HepG2 (cell line): ENCODE results near the gene CENPB. TPM values are rescaled to one million over a fixed set of nuclear protein-coding genes. Genes with fewer than 3 reads are reported as not detected.
A peak's percentile ranks its signal among the peaks of the same experiment; 100 is the strongest.
"Not testable (repeated sequence)": the region's sequence is repeated elsewhere in the genome, so short reads cannot be mapped to it uniquely, and the experiment has no call there.

Experiments
- ATAC-seq: fragments of 200-7000 bp; cut with Tn5 transposase; 3 replicates; pipeline ENCODE4 v1.9.1; 2020; ENCODE audit warnings: mild to moderate bottlenecking, moderate library complexity
- BruUV-seq: library from RNA; stranded (reverse); fragments of 400-500 nt; replicated peaks from 2 replicates; lab custom pipeline; 2021; lab: Mats Ljungman, UMichigan
- CTCF ChIA-PET: fragments of 300-600 bp; formaldehyde crosslinking; extraction: SDS; loops from one replicate; lab custom pipeline; 2021; ENCODE audit warnings: low total read pairs, inconsistent platforms, low intra/inter-chr PET ratio; lab: Yijun Ruan, JAX
- POLR2A ChIA-PET: fragments of 350-600 bp; sonication (Branson Sonifier 250); formaldehyde crosslinking; loops from one replicate; lab custom pipeline; 2020; ENCODE audit warnings: antibody characterized with exemption, inconsistent platforms; lab: Yijun Ruan, JAX
- DNase-seq: peaks from one replicate; pipeline ENCODE4 v3.0.0-alpha.2; 2015; ENCODE audit warnings: low spot score
- FAIRE-seq: peaks from 3 replicates; lab custom pipeline; 2011; peaks lifted over from hg19 to GRCh38; lab: Jason Lieb, UNC
- H2AFZ ChIP-seq: one replicate; pipeline ENCODE4 v1.6.1; 2011; ENCODE audit warnings: low read length, inconsistent platforms
- H3K27ac ChIP-seq: fragments of 300-600 bp; 3 replicates; pipeline ENCODE4 v1.8.0; 2011; ENCODE audit warnings: mixed run types, mild to moderate bottlenecking, mixed read lengths, low read length, inconsistent platforms; ENCODE audit not compliant: insufficient read depth; ENCODE audit errors: extremely low read length
- H3K27me3 ChIP-seq, 2 experiments: fragments of 200-600 bp in 1 of 2; 2 replicates in 1 of 2; 3 replicates in 1 of 2; pipeline versions ENCODE4 v1.6.0 to v1.8.0; 2011; ENCODE audit warnings: low read length in 2 of 2, mild to moderate bottlenecking in 2 of 2, moderate library complexity in 2 of 2, inconsistent platforms in 1 of 2; ENCODE audit not compliant: insufficient read depth in 2 of 2, control insufficient read depth in 1 of 2
- H3K36me3 ChIP-seq, 2 experiments: fragments of 200-600 bp in 1 of 2; replicated peaks in 1 of 2; 2 replicates in 1 of 2; 3 replicates in 1 of 2; pipeline versions ENCODE4 v1.5.1 to v1.8.0; 2011; ENCODE audit warnings: low read length in 2 of 2, inconsistent platforms in 1 of 2; ENCODE audit not compliant: insufficient read depth in 2 of 2, control insufficient read depth in 1 of 2
- H3K4me1 ChIP-seq: 2 replicates; pipeline ENCODE4 v1.5.1; 2012; ENCODE audit warnings: low read length, inconsistent platforms; ENCODE audit not compliant: insufficient read depth
- H3K4me2 ChIP-seq: 2 replicates; pipeline ENCODE4 v1.6.0; 2011; ENCODE audit warnings: low read depth, low read length, inconsistent platforms
- H3K4me3 ChIP-seq, 3 experiments: fragments of 200-600 bp in 1 of 3; sonication (generic), shearing (Covaris generic) in 1 of 3; replicated peaks in 1 of 3; 2 replicates each; pipeline ENCODE4 v1.5.1; 2011 to 2016; ENCODE audit warnings: low read length in 3 of 3, inconsistent platforms in 2 of 3, low read depth in 2 of 3, mild to moderate bottlenecking in 2 of 3, control low read depth in 1 of 3, mixed read lengths in 1 of 3; ENCODE audit not compliant: insufficient read depth in 1 of 3
- H3K79me2 ChIP-seq: one replicate; pipeline ENCODE4 v1.6.1; 2011; ENCODE audit warnings: low read length, inconsistent platforms; ENCODE audit not compliant: insufficient read depth
- H3K9ac ChIP-seq: 2 replicates; pipeline ENCODE4 v1.6.0; 2011; ENCODE audit warnings: mild to moderate bottlenecking, low read depth, low read length, inconsistent platforms; ENCODE audit not compliant: insufficient read depth
- H3K9me3 ChIP-seq: 2 replicates; pipeline ENCODE4 v1.5.1; 2012; ENCODE audit warnings: mild to moderate bottlenecking, low read length
- H4K20me1 ChIP-seq: 2 replicates; pipeline ENCODE4 v1.6.0; 2011; ENCODE audit warnings: inconsistent platforms, mild to moderate bottlenecking, low read length, moderate library complexity; ENCODE audit not compliant: insufficient read depth
- ADNP ChIP-seq: sonication (generic); formaldehyde crosslinking; IDR thresholded peaks from 2 replicates; pipeline ENCODE4 v1.4.0; 2020; ENCODE audit warnings: missing genetic modification reagents
- ARID2 ChIP-seq: sonication (generic); formaldehyde crosslinking; IDR thresholded peaks from 2 replicates; pipeline ENCODE4 v1.8.1; 2022; ENCODE audit warnings: mild to moderate bottlenecking, missing genetic modification reagents, borderline replicate concordance
- CEBPG ChIP-seq: IDR thresholded peaks from 2 replicates; pipeline ENCODE4 v1.6.1; 2016
- E2F5 ChIP-seq: sonication (generic); formaldehyde crosslinking; conservative IDR thresholded peaks from 2 replicates; pipeline ENCODE4 v1.4.0; 2020; ENCODE audit warnings: missing genetic modification reagents
- KMT2A ChIP-seq: sonication (generic); formaldehyde crosslinking; IDR thresholded peaks from 2 replicates; pipeline ENCODE4 v1.4.0; 2020; ENCODE audit warnings: missing genetic modification reagents
- NR2F6 ChIP-seq, 2 experiments: IDR thresholded peaks; 2 replicates each; pipeline ENCODE4 v1.6.1; 2016; ENCODE audit warnings: antibody characterized with exemption in 1 of 2, mild to moderate bottlenecking in 1 of 2
- PAWR ChIP-seq: sonication (generic); formaldehyde crosslinking; IDR thresholded peaks from 2 replicates; pipeline ENCODE4 v1.4.0; 2020; ENCODE audit warnings: missing genetic modification reagents, mild to moderate bottlenecking, borderline replicate concordance
- PAX8 ChIP-seq: sonication (generic); formaldehyde crosslinking; IDR thresholded peaks from 2 replicates; pipeline ENCODE4 v1.8.0; 2022; ENCODE audit warnings: mild to moderate bottlenecking, missing genetic modification reagents, borderline replicate concordance
- RCOR2 ChIP-seq: IDR thresholded peaks from 2 replicates; pipeline ENCODE4 v1.6.1; 2016; ENCODE audit warnings: missing biosample characterization, missing genetic modification reagents
- TBP ChIP-seq: sonication (generic); formaldehyde crosslinking; IDR thresholded peaks from 2 replicates; pipeline ENCODE4 v1.5.0; 2020; ENCODE audit warnings: missing genetic modification reagents
- WIZ ChIP-seq: sonication (generic); formaldehyde crosslinking; IDR thresholded peaks from 2 replicates; pipeline ENCODE4 v1.5.1; 2020; ENCODE audit warnings: mild to moderate bottlenecking, missing genetic modification reagents
- ZNF460 ChIP-seq: sonication (generic); formaldehyde crosslinking; IDR thresholded peaks from 2 replicates; pipeline ENCODE4 v1.5.1; 2020; ENCODE audit warnings: missing genetic modification reagents, mild to moderate bottlenecking, borderline replicate concordance
- ZNF468 ChIP-seq: sonication (generic); formaldehyde crosslinking; IDR thresholded peaks from 2 replicates; pipeline ENCODE4 v1.8.0; 2022; ENCODE audit warnings: mild to moderate bottlenecking, moderate library complexity, missing genetic modification reagents
- ZNF557 ChIP-seq: sonication (generic); formaldehyde crosslinking; IDR thresholded peaks from 2 replicates; pipeline ENCODE4 v1.4.0; 2020; ENCODE audit warnings: missing genetic modification reagents
- ZNF562 ChIP-seq: sonication (generic); formaldehyde crosslinking; IDR thresholded peaks from 2 replicates; pipeline ENCODE4 v1.8.0; 2022; ENCODE audit warnings: missing genetic modification reagents, borderline replicate concordance
- ZNF644 ChIP-seq: IDR thresholded peaks from 2 replicates; pipeline ENCODE4 v1.6.1; 2016; ENCODE audit warnings: low read depth
- ZNF883 ChIP-seq: sonication (generic); formaldehyde crosslinking; IDR thresholded peaks from 2 replicates; pipeline ENCODE4 v1.5.1; 2020; ENCODE audit warnings: mild to moderate bottlenecking, missing genetic modification reagents; ENCODE audit errors: not compliant biosample characterization
- WGBS: methylation state at CpG from one replicate; pipeline ENCODE4 v1.1.6; 2017; ENCODE audit warnings: low lambda C conversion rate; 5-methylcytosine and 5-hydroxymethylcytosine counted together
- in situ Hi-C: cut with HindIII; loops from 2 replicates; pipeline ENCODE4 v1.10.0; 2017; ENCODE audit warnings: low pct_unique_long_range_greater_than_20kb; ENCODE audit not compliant: extremely low pct_ligation_motif_present
- intact Hi-C: fragments of 100-400 bp; cut with micrococcal nuclease; formaldehyde crosslinking; loops from one replicate; pipeline ENCODE4 v1.10.0; 2022; ENCODE audit not compliant: unreplicated experiment
- polyA plus RNA-seq, 8 experiments: library from polyadenylated mRNA; depleted of rRNA in 3 of 8; stranded (reverse) in 7 of 8; unstranded in 1 of 8; fragments of >200 nt; fragmentation: Illumina TruSeq in 4 of 8; extraction: Trizol in 4 of 8; gene quantifications; 2 replicates each; pipeline versions ENCODE4 v1.2.1 to v1.2.3, GENCODE V29; 2011 to 2016; ENCODE audit warnings: low read depth in 4 of 8, missing spikeins in 1 of 8, mixed read lengths in 1 of 8; ENCODE audit not compliant: insufficient read depth in 1 of 8
- total RNA-seq, 5 experiments: library from RNA; depleted of rRNA; stranded (reverse); fragments of >200 nt; fragmentation: Illumina TruSeq; extraction: Trizol; gene quantifications; 2 replicates each; pipeline ENCODE4 v1.2.3, GENCODE V29; 2016; ENCODE audit warnings: low read depth in 1 of 5
- TF ChIP-seq, protein P1 (sequence below): sonication (generic); formaldehyde crosslinking; IDR thresholded peaks from 2 replicates; pipeline ENCODE4 v1.4.0; 2020; ENCODE audit warnings: missing genetic modification reagents

Gene CENPB
- total and polyA plus RNA-seq, 2 of the 13 experiments (the other 11 are each of a cell fraction or from before 2014, with no cell fraction given): 10.4 to 54.5 TPM

GRCh38 chr20:3829891-3830290 lies 43.4 kb upstream of the CENPB start:
- WGBS: 94% methylated on average over 5 of the region's 5 CpGs
- H3K9me3 ChIP-seq, H3K27me3 ChIP-seq, ATAC-seq, H3K79me2 ChIP-seq, H3K4me1 ChIP-seq, H3K36me3 ChIP-seq, H3K9ac ChIP-seq, BruUV-seq, H2AFZ ChIP-seq, H4K20me1 ChIP-seq, intact Hi-C loops, H3K27ac ChIP-seq, in situ Hi-C loops, DNase-seq, H3K4me2 ChIP-seq, CTCF ChIA-PET, H3K4me3 ChIP-seq, FAIRE-seq: not testable (repeated sequence)
- POLR2A ChIA-PET: interaction anchor here (0.8 to 1.4 kb wide), 2 partner anchors 10 to 18 kb away, joined by 3 read pairs; partner anchors contain the start of gene AP5S1
- TF ChIP-seq NR2F6 (IDR thresholded peaks at IDR 0.05): 0 out of 2 replicates have a peak, but pooled peaks have one; percentile 23
- peak; percentile 52; the same call in 1 of the 2 replicates for TF ChIP-seq NR2F6 (CRISPR knock-in tag; IDR thresholded peaks at IDR 0.05)
- 0 out of 2 replicates have a peak, but pooled peaks have one; percentile 31 for TF ChIP-seq CEBPG
- TF ChIP-seq ZNF460 (CRISPR knock-in tag): peak; percentile 74; the same call in 1 of the 2 replicates
- TF ChIP-seq, all 625 proteins: peak for 3; not testable (repeated sequence) for 622

DNA sequence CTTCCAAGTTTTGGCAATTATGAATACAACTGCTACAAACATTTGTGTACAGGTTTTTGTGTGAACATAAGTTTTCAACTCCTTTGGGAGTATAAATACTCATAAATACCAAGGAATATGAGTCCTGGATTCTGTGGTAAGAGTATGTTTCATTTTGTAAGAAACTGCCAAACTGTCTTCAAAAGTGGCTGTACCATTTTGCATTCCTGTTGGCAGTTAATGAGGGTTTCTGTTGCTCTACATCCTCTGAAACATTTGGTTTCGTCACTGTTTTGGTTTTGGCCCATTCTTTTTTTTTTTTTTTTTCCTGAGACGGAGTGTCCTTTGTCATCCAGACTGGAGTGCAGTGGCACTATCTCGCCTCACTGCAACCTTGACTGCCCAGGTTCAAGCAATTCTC lies 42.3 kb upstream of the CENPB start:
- no peak for ATAC-seq
- Histone ChIP-seq H3K9ac (no peak overlapping the region), H4K20me1 (no peaks in the 10 kb centered on the region), H3K36me3 (peaks cover 5 to 9% of the 10 kb centered on the region in 2 experiments; a peak in 4 of 5 replicates), H3K27me3 (no peaks in the 10 kb centered on the region), H3K79me2 (no peaks in the 10 kb centered on the region), H3K4me3 (no peak overlapping the region), H2AFZ (no peak overlapping the region), H3K4me2 (no peak overlapping the region), H3K9me3 (no peaks in the 10 kb centered on the region), H3K4me1 (no peaks in the 10 kb centered on the region), H3K27ac (no peak overlapping the region)
- CTCF ChIA-PET: no interaction called here
- DNase-seq: no peak
- FAIRE-seq: no peak
- no TSS peak for BruUV-seq
- 92% methylated on average over 3 of the region's 3 CpGs for WGBS
- in situ Hi-C loops (no loop called here), intact Hi-C loops (no loop called here)
- POLR2A ChIA-PET: interaction anchor here (0.7 kb wide), 1 partner anchor 8 kb away, joined by 3 read pairs; the partner anchor contains the start of gene AP5S1
- TF ChIP-seq TBP (CRISPR knock-in tag): no peak
- no peak for TF ChIP-seq PAWR (CRISPR knock-in tag)
- no peak for TF ChIP-seq PAX8 (CRISPR knock-in tag)
- TF ChIP-seq ZNF562 (CRISPR knock-in tag): no peak
- TF ChIP-seq ZNF644 (CRISPR knock-in tag): no peak
- no peak for TF ChIP-seq ARID2 (CRISPR knock-in tag)
- no peak for TF ChIP-seq ZNF557 (CRISPR knock-in tag)
- no peak for TF ChIP-seq KMT2A (CRISPR knock-in tag)
- TF ChIP-seq E2F5 (CRISPR knock-in tag): no peak
- no peak for TF ChIP-seq ZNF468 (CRISPR knock-in tag)
- no peak for TF ChIP-seq WIZ (CRISPR knock-in tag)
- TF ChIP-seq ZNF883 (CRISPR knock-in tag): no peak
- TF ChIP-seq, protein P1, sequence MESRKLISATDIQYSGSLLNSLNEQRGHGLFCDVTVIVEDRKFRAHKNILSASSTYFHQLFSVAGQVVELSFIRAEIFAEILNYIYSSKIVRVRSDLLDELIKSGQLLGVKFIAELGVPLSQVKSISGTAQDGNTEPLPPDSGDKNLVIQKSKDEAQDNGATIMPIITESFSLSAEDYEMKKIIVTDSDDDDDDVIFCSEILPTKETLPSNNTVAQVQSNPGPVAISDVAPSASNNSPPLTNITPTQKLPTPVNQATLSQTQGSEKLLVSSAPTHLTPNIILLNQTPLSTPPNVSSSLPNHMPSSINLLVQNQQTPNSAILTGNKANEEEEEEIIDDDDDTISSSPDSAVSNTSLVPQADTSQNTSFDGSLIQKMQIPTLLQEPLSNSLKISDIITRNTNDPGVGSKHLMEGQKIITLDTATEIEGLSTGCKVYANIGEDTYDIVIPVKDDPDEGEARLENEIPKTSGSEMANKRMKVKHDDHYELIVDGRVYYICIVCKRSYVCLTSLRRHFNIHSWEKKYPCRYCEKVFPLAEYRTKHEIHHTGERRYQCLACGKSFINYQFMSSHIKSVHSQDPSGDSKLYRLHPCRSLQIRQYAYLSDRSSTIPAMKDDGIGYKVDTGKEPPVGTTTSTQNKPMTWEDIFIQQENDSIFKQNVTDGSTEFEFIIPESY (CRISPR knock-in tag): no peak
- no peak for TF ChIP-seq RCOR2 (CRISPR knock-in tag)
- TF ChIP-seq ADNP (CRISPR knock-in tag): no peak
